ENCODE data around the gene CEP85.
A peak's percentile ranks its signal among the peaks of the same experiment; 100 is the strongest.

Gene CEP85

GRCh38 chr1:26295194-26296138 is 61.5 kb downstream of the CEP85 start:
- no peaks in the 10 kb centered on the region for H3K36me3 ChIP-seq (ENCODE audit: insufficient read depth, low read length)
- H3K27me3 ChIP-seq (ENCODE audit: control insufficient read depth, insufficient read depth, low read length) = no peaks in the 10 kb centered on the region
- no peaks in the 10 kb centered on the region for H3K9me3 ChIP-seq (replicated peaks; ENCODE audit: low read length)
- H3K9ac ChIP-seq (ENCODE audit: low read depth, low read length) = no peak overlapping the region
- no peak overlapping the region for H3K4me3 ChIP-seq (ENCODE audit: low read length)
- peaks cover 8% of the 10 kb centered on the region for H3K4me1 ChIP-seq (ENCODE audit: control insufficient read depth, insufficient read depth, low read length)
- H3K4me2 ChIP-seq (ENCODE audit: low read length) = no peak overlapping the region

DNA sequence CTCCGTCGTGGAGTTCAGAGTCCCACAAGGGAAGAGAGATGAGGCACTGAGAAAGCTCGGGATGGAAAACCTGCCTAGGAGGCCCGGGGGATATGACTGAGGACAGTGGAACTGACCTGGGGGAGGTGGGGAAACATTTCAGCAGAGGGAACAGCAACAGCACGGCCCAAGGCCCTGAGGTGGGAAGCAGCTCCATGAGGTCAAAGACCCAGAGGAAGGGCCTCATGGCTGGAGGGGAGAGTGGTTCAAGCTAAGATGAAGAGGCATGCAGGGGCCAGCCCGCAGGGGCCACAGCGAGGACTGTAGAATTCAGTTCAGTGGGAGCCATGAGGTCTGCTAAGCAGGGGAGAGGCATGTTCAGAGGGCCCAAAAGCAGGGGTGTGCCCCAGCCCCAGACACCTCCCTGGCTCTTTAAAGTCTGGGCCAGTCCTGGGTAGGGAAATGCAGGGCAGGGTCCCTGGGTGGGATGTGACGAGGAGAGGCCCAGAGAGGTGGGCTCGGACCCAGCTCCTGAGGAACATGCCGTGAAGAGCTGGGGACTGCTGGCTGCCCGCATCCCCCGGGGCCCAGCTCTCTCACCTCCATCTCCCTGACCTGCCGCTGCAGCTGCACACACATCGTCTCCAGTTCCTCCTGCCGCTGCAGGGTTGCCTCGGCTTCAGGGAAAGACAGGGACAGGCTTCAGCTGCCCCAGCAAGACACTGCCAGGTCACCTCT is 62.5 kb downstream of the CEP85 start:
- no peaks in the 10 kb centered on the region for H3K36me3 ChIP-seq (ENCODE audit: insufficient read depth, low read length)
- H3K4me2 ChIP-seq (ENCODE audit: low read length) = no peak overlapping the region
- H3K9ac ChIP-seq (ENCODE audit: low read depth, low read length) = no peak overlapping the region

DNA sequence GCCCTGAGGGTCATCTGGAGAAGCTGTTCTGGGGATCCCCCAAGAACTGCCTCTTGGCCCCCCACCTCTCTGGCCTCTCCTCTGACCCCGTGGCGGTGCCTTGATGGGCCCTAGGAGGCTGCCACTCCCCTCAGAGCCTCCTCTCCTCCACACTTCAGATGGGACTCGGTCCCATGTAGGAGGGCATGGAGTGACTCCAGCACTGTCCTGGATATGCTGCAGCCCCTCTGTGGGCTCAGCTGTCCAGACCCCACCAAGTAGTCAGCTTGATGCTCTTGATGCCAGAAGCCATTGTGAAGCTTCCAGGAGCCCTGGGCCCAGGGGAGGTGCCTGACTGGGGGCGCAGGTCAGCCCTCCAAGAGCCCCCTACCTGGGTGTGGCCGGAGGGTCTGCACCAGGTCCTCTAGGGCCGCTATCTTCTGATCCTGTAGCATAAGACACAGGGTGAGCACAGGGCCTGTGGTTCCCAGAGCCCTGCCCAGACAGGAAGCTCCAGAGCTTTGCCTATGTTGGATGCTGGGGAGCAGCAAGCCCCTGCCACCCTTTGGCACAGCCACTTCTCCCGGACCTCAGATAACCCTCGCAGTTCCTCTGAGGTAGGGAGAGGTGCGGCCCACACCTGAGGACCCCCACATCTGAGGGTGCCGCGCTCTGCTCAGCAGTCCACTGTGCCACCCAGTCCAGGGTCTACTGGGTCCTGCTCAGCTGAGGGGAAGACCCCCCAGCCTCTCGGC is 63.2 kb downstream of the CEP85 start:
- Histone ChIP-seq H3K4me3 (ENCODE audit: low read length) (no peak overlapping the region), H3K36me3 (ENCODE audit: insufficient read depth, low read length) (no peaks in the 10 kb centered on the region), H3K4me2 (ENCODE audit: low read length) (no peak overlapping the region), H3K4me1 (ENCODE audit: control insufficient read depth, insufficient read depth, low read length) (peaks cover 8% of the 10 kb centered on the region), H3K9ac (ENCODE audit: low read depth, low read length) (no peak overlapping the region), H3K9me3 (replicated peaks; ENCODE audit: low read length) (no peaks in the 10 kb centered on the region), H3K27me3 (ENCODE audit: control insufficient read depth, insufficient read depth, low read length) (no peaks in the 10 kb centered on the region)

More for the DNA sequence above, 62.5 kb downstream of the CEP85 start:
- H3K4me1 ChIP-seq (ENCODE audit: control insufficient read depth, insufficient read depth, low read length) = peaks cover 8% of the 10 kb centered on the region
- no peak overlapping the region for H3K4me3 ChIP-seq (ENCODE audit: low read length)
- H3K27me3 ChIP-seq (ENCODE audit: control insufficient read depth, insufficient read depth, low read length) = no peaks in the 10 kb centered on the region
- no peaks in the 10 kb centered on the region for H3K9me3 ChIP-seq (replicated peaks; ENCODE audit: low read length)

GRCh38 chr1:26297791-26298124 is 63.8 kb downstream of the CEP85 start:
- Histone ChIP-seq H3K9ac (ENCODE audit: low read depth, low read length) (no peak overlapping the region), H3K4me2 (ENCODE audit: low read length) (peak overlapping the region; percentile 52), H3K27me3 (ENCODE audit: control insufficient read depth, insufficient read depth, low read length) (no peaks in the 10 kb centered on the region), H3K4me3 (ENCODE audit: low read length) (no peak overlapping the region), H3K9me3 (replicated peaks; ENCODE audit: low read length) (no peaks in the 10 kb centered on the region), H3K36me3 (ENCODE audit: insufficient read depth, low read length) (no peaks in the 10 kb centered on the region), H3K4me1 (ENCODE audit: control insufficient read depth, insufficient read depth, low read length) (peaks cover 12% of the 10 kb centered on the region)

DNA sequence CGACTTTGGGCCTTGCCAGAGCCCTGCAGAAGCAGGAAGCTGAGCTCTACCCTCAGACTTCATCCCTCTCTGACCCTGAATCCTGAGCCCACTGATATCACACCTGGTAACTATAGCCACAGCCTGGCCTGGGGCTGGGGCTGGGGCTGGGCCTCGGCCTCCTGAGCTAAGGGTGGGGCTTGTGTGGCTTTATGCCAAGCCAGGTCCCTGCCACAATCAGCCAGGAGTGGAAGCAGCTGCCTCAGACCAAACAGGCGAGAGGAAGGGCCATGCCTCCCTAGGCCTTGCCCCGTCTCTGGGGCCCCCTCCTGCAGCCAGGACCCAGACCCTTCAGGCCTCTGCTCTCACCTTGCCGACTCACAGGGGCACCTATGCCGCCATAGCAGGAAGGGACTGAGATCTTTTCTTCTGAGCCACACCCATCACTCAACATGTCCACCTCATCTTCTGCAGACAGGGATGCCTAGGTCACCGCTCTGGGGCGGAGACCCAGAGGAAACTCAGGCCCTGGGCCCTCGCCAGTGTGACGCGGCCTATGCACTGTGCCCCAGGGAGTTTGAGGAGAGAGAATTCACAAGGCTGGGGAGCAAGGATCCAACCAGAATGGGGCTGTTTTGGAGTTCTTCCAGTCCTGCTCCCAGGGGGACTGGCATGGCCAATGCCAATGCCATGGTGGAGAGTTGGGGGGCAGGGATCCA is 66.7 kb downstream of the CEP85 start:
- H3K4me2 ChIP-seq (ENCODE audit: low read length) = no peak overlapping the region
- no peak overlapping the region for H3K4me3 ChIP-seq (ENCODE audit: low read length)
- no peaks in the 10 kb centered on the region for H3K27me3 ChIP-seq (ENCODE audit: control insufficient read depth, insufficient read depth, low read length)
- H3K4me1 ChIP-seq (ENCODE audit: control insufficient read depth, insufficient read depth, low read length) = peaks cover 20% of the 10 kb centered on the region
- H3K9ac ChIP-seq (ENCODE audit: low read depth, low read length) = no peak overlapping the region
- no peaks in the 10 kb centered on the region for H3K36me3 ChIP-seq (ENCODE audit: insufficient read depth, low read length)
- H3K9me3 ChIP-seq (replicated peaks; ENCODE audit: low read length) = no peaks in the 10 kb centered on the region

DNA sequence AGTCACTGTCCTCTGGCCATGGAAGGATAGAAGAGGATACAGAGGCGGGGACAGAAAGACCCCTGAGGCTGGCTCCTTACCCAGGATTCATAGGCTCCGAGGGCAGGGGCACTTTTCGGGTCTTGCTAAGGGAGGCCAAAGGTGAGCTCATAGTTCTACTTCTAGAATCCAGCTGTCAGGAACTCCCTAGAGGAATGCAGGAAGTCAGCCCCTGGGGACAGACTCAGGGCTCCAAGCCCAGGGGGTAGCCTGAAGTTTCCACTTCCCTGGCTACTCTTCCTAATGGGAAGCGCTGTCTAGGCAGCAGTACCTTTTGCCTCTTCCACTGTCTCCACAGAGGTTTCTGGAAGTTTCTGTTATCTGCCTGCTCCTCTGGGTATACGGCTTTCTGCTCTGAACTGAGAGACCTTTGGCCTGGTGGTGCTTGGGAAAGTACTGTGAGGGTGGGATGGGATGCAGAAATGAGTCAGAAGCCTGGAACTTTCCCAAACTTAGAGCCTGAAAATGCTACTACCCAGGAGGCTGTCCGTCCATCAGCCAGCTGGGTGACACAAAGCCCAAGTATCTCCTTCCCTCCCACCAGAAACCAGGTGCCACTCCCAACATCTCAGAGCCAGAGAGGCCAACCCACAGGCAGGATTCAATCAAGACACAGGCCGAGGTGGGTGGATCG is 68.9 kb downstream of the CEP85 start:
- Histone ChIP-seq H3K36me3 (ENCODE audit: insufficient read depth, low read length) (no peaks in the 10 kb centered on the region), H3K4me1 (ENCODE audit: control insufficient read depth, insufficient read depth, low read length) (peaks cover 25% of the 10 kb centered on the region), H3K4me2 (ENCODE audit: low read length) (peak overlapping the region; percentile 46), H3K4me3 (ENCODE audit: low read length) (no peak overlapping the region), H3K27me3 (ENCODE audit: control insufficient read depth, insufficient read depth, low read length) (no peaks in the 10 kb centered on the region), H3K9ac (ENCODE audit: low read depth, low read length) (no peak overlapping the region), H3K9me3 (replicated peaks; ENCODE audit: low read length) (no peaks in the 10 kb centered on the region)

DNA sequence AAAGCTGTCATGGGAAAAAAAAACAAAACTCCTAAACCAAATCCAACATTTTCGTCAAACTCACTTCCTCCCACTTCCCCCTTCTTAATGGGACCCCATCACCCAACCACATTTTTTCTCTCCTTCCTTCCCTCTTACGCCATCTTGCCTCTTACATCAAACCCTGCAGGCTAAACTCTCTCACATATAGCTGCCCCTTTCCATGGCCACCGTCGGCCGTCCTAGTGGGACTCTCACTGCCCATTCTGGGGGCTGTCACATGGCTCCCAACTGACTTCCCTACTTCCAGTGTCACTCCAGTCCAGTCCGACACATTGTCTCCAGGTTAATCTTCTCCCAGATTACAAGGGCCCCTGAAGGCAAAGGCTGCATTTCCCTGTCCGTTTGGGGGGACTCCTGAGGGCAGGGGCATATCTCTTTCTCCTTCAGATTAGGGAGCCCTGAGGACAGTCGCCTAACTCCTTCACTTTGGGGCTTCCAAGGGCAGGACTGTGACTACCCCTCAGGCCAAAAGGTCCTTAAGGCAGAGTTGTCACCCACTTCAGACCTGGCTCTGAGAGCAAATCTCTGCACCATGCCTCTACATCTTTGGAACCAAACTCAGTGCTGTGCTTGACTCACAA is 71.8 kb downstream of the CEP85 start:
- Histone ChIP-seq H3K36me3 (ENCODE audit: insufficient read depth, low read length) (no peaks in the 10 kb centered on the region), H3K4me2 (ENCODE audit: low read length) (peak overlapping the region; percentile 77), H3K9ac (ENCODE audit: low read depth, low read length) (peak overlapping the region; percentile 77), H3K9me3 (replicated peaks; ENCODE audit: low read length) (no peaks in the 10 kb centered on the region), H3K4me3 (ENCODE audit: low read length) (peak overlapping the region; percentile 82), H3K4me1 (ENCODE audit: control insufficient read depth, insufficient read depth, low read length) (peaks cover 19% of the 10 kb centered on the region), H3K27me3 (ENCODE audit: control insufficient read depth, insufficient read depth, low read length) (no peaks in the 10 kb centered on the region)

DNA sequence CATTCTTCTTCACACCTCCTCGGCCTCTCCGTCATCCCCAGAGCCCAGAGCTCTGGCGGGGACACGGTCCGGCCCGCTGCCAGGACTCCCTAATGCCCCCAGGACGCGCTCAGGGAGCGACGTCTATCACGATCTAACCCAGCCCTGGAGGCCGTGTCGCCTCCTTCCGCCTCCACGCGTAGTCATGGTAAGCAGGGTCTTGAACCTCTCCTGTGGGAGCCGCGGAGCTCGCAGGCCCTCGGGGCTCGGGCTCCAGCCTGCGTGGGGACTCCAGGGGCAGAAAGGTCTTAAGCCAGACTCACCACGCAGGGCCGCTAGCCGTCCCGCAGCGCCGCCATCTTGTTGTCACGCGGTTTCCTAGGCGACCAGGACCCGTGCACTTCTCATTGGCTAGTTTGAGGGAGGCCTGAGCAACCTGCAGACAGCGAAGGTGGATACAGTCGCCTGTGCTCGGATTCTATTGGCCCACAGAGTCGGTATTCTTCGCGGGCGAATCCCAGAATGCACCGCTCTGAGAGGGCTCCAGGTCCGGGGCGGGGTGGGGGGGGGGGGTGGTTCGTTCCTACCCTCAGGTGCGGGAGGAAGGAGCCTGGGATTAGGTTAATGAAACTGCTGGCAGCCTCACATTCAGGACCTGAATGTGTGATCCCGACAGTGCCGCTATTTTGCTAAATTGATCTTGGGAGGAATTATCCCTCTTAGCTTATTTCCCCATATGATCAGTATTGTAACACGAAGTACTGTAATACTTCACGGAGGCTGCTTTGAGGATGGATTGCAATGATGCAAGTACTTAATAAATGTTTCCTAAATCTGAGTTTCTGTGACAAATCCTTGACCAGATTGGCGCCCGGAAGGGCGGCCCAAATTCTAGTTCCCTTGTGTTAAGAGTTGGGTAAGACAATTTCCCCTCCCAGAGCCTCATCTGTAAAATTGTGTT is 72.6 kb downstream of the CEP85 start, which contains the start of gene UBXN11:
Gene UBXN11, minus strand, starts transcription at position 347 of the 940 bp plus-strand sequence. CDS start 3,753 bp downstream, outside the sequence.
- Histone ChIP-seq H3K4me3 (ENCODE audit: low read length) (peak within 1 kb of the TSS; percentile 82), H3K36me3 (ENCODE audit: insufficient read depth, low read length) (no peaks in the 10 kb centered on the region), H3K27me3 (ENCODE audit: control insufficient read depth, insufficient read depth, low read length) (peaks cover 1% of the 10 kb centered on the region), H3K4me1 (ENCODE audit: control insufficient read depth, insufficient read depth, low read length) (peaks cover 19% of the 10 kb centered on the region), H3K9ac (ENCODE audit: low read depth, low read length) (peak within 1 kb of the TSS; percentile 77), H3K4me2 (ENCODE audit: low read length) (peak within 1 kb of the TSS; percentile 77), H3K9me3 (replicated peaks; ENCODE audit: low read length) (no peaks in the 10 kb centered on the region)

- Histone ChIP-seq H3K4me3 (ENCODE audit: low read length) (no peak overlapping the region), H3K27me3 (ENCODE audit: control insufficient read depth, insufficient read depth, low read length) (peaks cover 6% of the 10 kb centered on the region), H3K4me1 (ENCODE audit: control insufficient read depth, insufficient read depth, low read length) (peaks cover 19% of the 10 kb centered on the region), H3K9ac (ENCODE audit: low read depth, low read length) (no peak overlapping the region), H3K36me3 (ENCODE audit: insufficient read depth, low read length) (no peaks in the 10 kb centered on the region), H3K9me3 (replicated peaks; ENCODE audit: low read length) (no peaks in the 10 kb centered on the region), H3K4me2 (ENCODE audit: low read length) (no peak overlapping the region)
Observed at GRCh38 chr1:26307363-26307781, 73.4 kb downstream of the CEP85 start.
